ENCODE measurements around the gene RABGAP1. TPM values are rescaled to one million over a fixed set of nuclear protein-coding genes. Genes with fewer than 3 reads are reported as not detected.

The RABGAP1 gene
- total RNA-seq, 2 experiments from 2014 or later = 16.8 to 46.6 TPM

DNA sequence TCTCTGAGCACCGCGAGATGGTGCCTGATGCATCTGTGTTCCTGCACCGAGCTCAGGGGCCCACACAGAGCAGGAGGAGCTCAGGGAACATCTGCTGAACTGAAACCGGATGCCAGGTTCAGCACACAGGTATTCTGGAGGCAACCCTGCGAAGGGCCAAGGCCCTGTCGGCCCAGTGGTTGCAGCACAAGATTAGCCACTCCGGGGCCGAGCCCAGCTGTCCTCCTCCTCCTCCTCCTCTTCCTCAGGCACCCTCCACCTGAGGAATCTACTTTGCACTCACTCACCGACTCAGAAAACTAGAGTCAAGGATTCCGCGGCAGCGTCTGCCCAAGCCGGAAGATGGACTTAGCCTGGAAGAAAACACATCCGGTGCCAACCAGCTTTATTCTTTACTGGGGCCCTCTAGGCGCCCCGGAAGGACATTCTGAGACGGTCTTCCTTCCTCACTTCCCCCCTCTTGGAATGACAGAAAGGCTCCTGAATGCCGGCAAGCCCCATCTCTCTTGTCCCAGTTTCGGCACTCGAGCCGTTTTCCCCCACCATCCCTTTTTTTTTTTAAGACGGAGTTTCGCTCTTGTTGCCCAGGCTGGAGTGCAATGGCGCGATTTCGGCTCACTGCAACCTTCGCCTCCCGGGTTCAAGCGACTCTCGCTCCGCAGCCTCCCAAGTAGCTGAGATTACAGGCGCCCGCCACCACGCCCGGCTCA, 27.7 kb upstream of the RABGAP1 start, which contains the start of gene ZBTB6:
TSS of gene ZBTB6 (minus strand) at position 360 of the 710 bp plus-strand sequence. CDS start 1,251 bp downstream, outside the sequence.
- no peaks in the 10 kb centered on the region for H4K20me1 ChIP-seq (ENCODE audit: insufficient read depth, low read length)
- BruUV-seq (replicated peaks) = no TSS peak
- CTCF ChIA-PET (ENCODE audit: unreplicated experiment) = no interaction called here

DNA sequence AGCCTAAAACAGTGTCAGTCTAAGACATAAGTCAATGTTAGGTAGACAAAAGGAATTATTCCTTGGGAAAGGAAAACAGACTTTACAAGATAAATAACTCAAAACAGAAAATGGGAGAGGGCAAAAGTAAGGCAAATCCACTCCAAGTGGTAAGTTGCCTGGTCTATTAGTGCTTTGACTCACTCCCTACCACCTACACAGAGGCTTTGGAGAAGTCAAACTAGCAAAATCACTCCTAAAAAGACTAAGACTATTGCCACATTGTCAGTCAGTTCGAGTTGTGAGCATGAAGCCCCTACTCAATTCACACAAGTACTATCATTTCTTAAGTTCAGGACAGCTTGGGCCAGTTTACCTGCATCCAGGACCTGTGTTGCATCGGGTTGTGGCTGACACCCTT, 22.5 kb upstream of the RABGAP1 start:
- Histone ChIP-seq H3K9me3 (ENCODE audit: low read length) (no peaks in the 10 kb centered on the region), H3K4me3 (ENCODE audit: low read depth, low read length, poor library complexity, severe bottlenecking) (no peak overlapping the region), H3K9me2 (ENCODE audit: insufficient read depth, low read length) (no peaks in the 10 kb centered on the region), H3K4me1 (ENCODE audit: insufficient read depth, low read length, poor library complexity, severe bottlenecking) (peaks cover 7% of the 10 kb centered on the region), H2AFZ (ENCODE audit: low read length) (no peak overlapping the region), H3K36me3 (ENCODE audit: insufficient read depth, low read length) (peaks cover 32% of the 10 kb centered on the region), H3K79me2 (ENCODE audit: insufficient read depth, low read depth, low read length) (peaks cover 12% of the 10 kb centered on the region), H3K4me2 (ENCODE audit: low read length) (no peak overlapping the region), H4K20me1 (ENCODE audit: insufficient read depth, low read length) (no peaks in the 10 kb centered on the region), H3K27ac (ENCODE audit: low read depth, low read length, poor library complexity, severe bottlenecking) (no peak overlapping the region)
- intact Hi-C loops (cut with micrococcal nuclease; ENCODE audit: unreplicated experiment) = no loop called here
- ChIA-PET POLR2A (no interaction called here), CTCF (ENCODE audit: unreplicated experiment) (no interaction called here)
- TF ChIP-seq, protein P1, sequence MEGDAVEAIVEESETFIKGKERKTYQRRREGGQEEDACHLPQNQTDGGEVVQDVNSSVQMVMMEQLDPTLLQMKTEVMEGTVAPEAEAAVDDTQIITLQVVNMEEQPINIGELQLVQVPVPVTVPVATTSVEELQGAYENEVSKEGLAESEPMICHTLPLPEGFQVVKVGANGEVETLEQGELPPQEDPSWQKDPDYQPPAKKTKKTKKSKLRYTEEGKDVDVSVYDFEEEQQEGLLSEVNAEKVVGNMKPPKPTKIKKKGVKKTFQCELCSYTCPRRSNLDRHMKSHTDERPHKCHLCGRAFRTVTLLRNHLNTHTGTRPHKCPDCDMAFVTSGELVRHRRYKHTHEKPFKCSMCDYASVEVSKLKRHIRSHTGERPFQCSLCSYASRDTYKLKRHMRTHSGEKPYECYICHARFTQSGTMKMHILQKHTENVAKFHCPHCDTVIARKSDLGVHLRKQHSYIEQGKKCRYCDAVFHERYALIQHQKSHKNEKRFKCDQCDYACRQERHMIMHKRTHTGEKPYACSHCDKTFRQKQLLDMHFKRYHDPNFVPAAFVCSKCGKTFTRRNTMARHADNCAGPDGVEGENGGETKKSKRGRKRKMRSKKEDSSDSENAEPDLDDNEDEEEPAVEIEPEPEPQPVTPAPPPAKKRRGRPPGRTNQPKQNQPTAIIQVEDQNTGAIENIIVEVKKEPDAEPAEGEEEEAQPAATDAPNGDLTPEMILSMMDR (conservative IDR thresholded peaks at IDR 0.05; ENCODE audit: low read length) = no peak
- no peak for TF ChIP-seq EZH2phosphoT487 (IDR thresholded peaks at IDR 0.05; ENCODE audit: borderline replicate concordance, low read depth, low read length)
- BruUV-seq (replicated peaks) = no TSS peak
- no peak for DNase-seq (ENCODE audit: low spot score)

More for the DNA sequence above, 27.7 kb upstream of the RABGAP1 start, which contains the start of gene ZBTB6:
- no peak for TF ChIP-seq EZH2phosphoT487 (IDR thresholded peaks at IDR 0.05; ENCODE audit: borderline replicate concordance, low read depth, low read length)
- TF ChIP-seq, protein P1 (conservative IDR thresholded peaks at IDR 0.05; ENCODE audit: low read length) = no peak; the same call in 1 of the 2 replicates
- H3K4me1 ChIP-seq (ENCODE audit: insufficient read depth, low read length, poor library complexity, severe bottlenecking) = peaks cover 24% of the 10 kb centered on the region
- POLR2A ChIA-PET = interaction anchor here (0.5 to 4.1 kb wide), 20 partner anchors 8 to 795 kb away, joined by 3 to 29 read pairs (median 4); partner anchors contain the start of genes MRRF, RABGAP1, RBM18 and RC3H2
- intact Hi-C loops (cut with micrococcal nuclease; ENCODE audit: unreplicated experiment) = loop anchor here (1.0 kb wide), 1 partner anchor 18 kb away; the partner anchor contains the start of gene ZBTB26
- peaks cover 44% of the 10 kb centered on the region for H3K79me2 ChIP-seq (ENCODE audit: insufficient read depth, low read depth, low read length)
- H3K36me3 ChIP-seq (ENCODE audit: insufficient read depth, low read length) = peaks cover 39% of the 10 kb centered on the region
- H2AFZ ChIP-seq (ENCODE audit: low read length) = peak within 1 kb of the TSS; percentile 45; the same call in 1 of the 2 replicates
- H3K4me2 ChIP-seq (ENCODE audit: low read length) = peak within 1 kb of the TSS; percentile 83
- DNase-seq (ENCODE audit: low spot score) = peak; percentile 95
- H3K4me3 ChIP-seq (ENCODE audit: low read depth, low read length, poor library complexity, severe bottlenecking) = peak within 1 kb of the TSS; percentile 76
- no peaks in the 10 kb centered on the region for H3K9me2 ChIP-seq (ENCODE audit: insufficient read depth, low read length)
- peak within 1 kb of the TSS; percentile 88 for H3K27ac ChIP-seq (ENCODE audit: low read depth, low read length, poor library complexity, severe bottlenecking)
- no peaks in the 10 kb centered on the region for H3K9me3 ChIP-seq (ENCODE audit: low read length)

DNA sequence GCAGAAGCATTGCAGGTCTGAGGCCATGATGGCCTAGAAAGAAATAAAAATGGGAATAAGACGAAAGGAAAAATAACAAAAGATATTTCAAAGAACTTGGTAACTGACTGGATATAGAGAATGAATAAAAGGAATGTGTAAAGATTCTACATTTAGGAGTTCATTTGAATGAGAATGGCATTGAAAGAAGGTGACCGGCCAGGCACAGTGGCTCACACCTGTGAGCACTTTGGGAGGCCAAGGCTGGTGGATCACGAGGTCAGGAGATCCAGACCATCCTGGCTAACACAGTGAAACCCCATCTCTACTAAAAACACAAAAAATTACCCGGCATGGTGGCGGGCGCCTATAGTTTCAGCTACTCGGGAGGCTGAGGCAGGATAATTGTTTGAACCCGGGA, 18.1 kb upstream of the RABGAP1 start:
- no peak overlapping the region for H3K4me3 ChIP-seq (ENCODE audit: low read depth, low read length, poor library complexity, severe bottlenecking)
- peaks cover 16% of the 10 kb centered on the region for H3K4me1 ChIP-seq (ENCODE audit: insufficient read depth, low read length, poor library complexity, severe bottlenecking)
- H2AFZ ChIP-seq (ENCODE audit: low read length) = no peak overlapping the region
- TF ChIP-seq, protein P1 (conservative IDR thresholded peaks at IDR 0.05; ENCODE audit: low read length) = no peak
- no peak for TF ChIP-seq EZH2phosphoT487 (IDR thresholded peaks at IDR 0.05; ENCODE audit: borderline replicate concordance, low read depth, low read length)
- BruUV-seq (replicated peaks) = no TSS peak
- peaks cover 30% of the 10 kb centered on the region for H3K36me3 ChIP-seq (ENCODE audit: insufficient read depth, low read length)
- H3K4me2 ChIP-seq (ENCODE audit: low read length) = no peak overlapping the region
- H4K20me1 ChIP-seq (ENCODE audit: insufficient read depth, low read length) = no peaks in the 10 kb centered on the region
- peaks cover 22% of the 10 kb centered on the region for H3K79me2 ChIP-seq (ENCODE audit: insufficient read depth, low read depth, low read length)
- ChIA-PET CTCF (ENCODE audit: unreplicated experiment) (no interaction called here), POLR2A (interaction anchor here (0.7 to 2.6 kb wide), 5 partner anchors 8 to 18 kb away, joined by 3 to 21 read pairs (median 5); partner anchors contain the start of genes RABGAP1, ZBTB26 and ZBTB6)
- no peaks in the 10 kb centered on the region for H3K9me3 ChIP-seq (ENCODE audit: low read length)
- intact Hi-C loops (cut with micrococcal nuclease; ENCODE audit: unreplicated experiment) = no loop called here
- DNase-seq (ENCODE audit: low spot score) = no peak
- no peaks in the 10 kb centered on the region for H3K9me2 ChIP-seq (ENCODE audit: insufficient read depth, low read length)
- H3K27ac ChIP-seq (ENCODE audit: low read depth, low read length, poor library complexity, severe bottlenecking) = no peak overlapping the region
